Fibroblast of villous mesenchyme (primary cell): ENCODE measurements around the gene CD7. TPM values are rescaled to one million over a fixed set of nuclear protein-coding genes. Genes with fewer than 3 reads are reported as not detected.

Experiments
- DNase-seq: peaks from one replicate; pipeline ENCODE4 v3.0.0-alpha.2; 2010; ENCODE audit warnings: low read depth
- H3K4me3 ChIP-seq: 2 replicates; pipeline ENCODE4 v1.5.1; 2011; ENCODE audit warnings: low read depth, mild to moderate bottlenecking, low read length
- total RNA-seq: library from RNA; depleted of rRNA; stranded (reverse); fragments of >200 nt; gene quantifications from 2 replicates; pipeline ENCODE4 v1.2.3, GENCODE V29; 2012
- TF ChIP-seq, protein P1 (sequence below): IDR thresholded peaks from 2 replicates; pipeline ENCODE4 v1.5.1; 2012; ENCODE audit warnings: low read depth, mild to moderate bottlenecking, low read length; ENCODE audit not compliant: insufficient read depth

Gene CD7
- total RNA-seq, 1 donor: not detected

DNA sequence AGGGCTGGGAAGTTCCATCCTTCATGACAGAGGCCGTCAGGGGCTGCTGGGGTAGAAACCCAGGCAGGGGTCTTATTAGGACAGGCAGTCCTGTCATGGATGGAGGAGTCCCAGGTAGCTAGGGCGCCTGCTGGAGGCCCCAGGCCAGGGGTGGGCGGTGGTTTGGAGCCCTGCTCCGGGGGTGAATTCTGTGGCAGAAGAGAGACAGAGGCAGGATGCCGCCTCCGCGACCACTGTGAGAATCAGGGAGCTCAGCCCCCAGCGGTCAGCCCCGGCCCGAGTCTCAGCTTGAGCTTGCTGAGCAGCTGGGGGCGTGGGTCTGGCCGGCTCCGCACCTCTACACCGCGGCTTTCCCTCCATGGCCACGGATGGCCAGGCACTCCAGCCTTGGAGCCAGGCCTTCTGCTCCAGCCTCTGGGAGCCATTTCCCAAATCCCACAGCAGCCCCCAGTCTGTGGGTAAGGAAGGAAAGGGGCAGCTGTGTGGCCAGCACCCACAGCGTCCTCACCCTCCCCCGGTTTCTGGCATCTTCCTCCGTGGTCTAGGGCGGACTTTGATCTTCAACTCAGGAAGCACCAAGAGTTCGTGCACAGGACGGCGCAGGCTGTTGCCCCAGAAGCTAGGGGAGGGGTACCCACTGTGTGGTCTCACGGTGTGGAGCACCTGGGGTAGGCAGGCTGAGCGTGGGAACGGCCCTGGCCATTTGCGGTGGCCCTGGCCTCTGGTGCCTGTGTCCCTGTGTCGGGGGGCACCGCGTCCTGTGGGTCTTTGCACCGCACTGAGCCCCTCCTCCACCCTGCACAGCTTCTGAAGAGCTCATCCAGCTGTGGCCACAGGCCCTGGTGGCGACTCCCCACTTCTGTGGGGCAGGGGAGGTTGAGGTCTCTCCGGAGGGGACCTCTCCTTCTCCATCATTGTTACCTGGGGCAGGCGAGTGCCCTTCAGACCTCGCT lies 14.1 kb downstream of the CD7 start:
- TF ChIP-seq, protein P1, sequence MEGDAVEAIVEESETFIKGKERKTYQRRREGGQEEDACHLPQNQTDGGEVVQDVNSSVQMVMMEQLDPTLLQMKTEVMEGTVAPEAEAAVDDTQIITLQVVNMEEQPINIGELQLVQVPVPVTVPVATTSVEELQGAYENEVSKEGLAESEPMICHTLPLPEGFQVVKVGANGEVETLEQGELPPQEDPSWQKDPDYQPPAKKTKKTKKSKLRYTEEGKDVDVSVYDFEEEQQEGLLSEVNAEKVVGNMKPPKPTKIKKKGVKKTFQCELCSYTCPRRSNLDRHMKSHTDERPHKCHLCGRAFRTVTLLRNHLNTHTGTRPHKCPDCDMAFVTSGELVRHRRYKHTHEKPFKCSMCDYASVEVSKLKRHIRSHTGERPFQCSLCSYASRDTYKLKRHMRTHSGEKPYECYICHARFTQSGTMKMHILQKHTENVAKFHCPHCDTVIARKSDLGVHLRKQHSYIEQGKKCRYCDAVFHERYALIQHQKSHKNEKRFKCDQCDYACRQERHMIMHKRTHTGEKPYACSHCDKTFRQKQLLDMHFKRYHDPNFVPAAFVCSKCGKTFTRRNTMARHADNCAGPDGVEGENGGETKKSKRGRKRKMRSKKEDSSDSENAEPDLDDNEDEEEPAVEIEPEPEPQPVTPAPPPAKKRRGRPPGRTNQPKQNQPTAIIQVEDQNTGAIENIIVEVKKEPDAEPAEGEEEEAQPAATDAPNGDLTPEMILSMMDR: no peak
- DNase-seq: no peak
- H3K4me3 ChIP-seq: no peak overlapping the region

DNA sequence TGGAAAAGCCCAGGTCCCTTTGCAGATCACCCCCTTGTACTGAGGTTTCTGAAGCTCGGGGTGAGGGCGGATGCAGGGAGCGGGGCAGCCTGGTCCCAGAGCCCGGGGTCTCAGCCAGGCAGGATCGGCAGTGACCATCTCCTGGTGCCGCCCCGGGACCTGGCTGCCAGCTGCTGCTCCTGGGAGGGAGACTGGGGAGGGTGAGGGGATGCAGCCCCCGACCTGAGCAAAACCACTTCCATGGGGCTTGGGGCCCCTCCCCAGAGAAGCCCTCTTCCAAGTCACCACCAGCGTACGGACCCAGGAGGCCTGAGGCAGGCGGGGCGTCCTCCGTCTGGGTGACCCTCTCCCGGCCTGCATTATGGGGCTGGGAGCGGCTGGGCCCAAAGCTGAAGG lies 14.8 kb downstream of the CD7 start:
- TF ChIP-seq, protein P1: no peak
- no peak overlapping the region for H3K4me3 ChIP-seq
- DNase-seq: no peak

DNA sequence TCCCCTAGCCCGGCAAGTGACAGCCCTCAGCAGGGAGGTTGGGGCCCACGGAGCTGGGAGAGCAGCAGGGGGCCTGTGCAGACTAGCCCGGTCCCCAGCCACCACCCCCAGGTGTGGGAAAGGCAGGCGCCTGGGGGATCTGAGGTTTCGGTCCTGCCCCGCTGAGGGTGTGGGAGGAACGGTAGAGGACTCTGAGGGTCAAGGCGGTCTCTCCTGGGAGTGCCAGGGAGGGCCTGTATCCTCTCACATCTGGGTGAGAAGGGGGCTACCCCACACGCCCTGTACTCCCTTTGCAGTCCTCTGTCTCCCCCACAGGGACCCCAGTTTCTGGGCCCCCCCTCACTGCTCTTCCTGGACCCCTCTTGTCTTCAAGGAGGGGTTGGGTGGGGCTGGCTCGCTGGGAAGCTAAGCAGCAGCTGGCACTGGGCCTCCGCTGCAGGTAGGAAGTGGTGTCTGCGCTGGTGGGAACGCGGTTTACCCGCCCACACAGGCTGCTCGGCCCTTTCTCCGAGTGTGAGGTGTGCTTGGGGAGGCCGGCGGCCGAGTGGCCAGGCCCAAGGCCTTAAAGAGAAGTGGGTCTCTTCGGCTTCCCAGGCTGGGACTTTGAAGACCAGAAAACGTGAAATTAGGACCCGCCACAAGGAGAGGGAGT lies 15.4 kb downstream of the CD7 start:
- no peak for DNase-seq
- H3K4me3 ChIP-seq: no peak overlapping the region
- TF ChIP-seq, protein P1: no peak

DNA sequence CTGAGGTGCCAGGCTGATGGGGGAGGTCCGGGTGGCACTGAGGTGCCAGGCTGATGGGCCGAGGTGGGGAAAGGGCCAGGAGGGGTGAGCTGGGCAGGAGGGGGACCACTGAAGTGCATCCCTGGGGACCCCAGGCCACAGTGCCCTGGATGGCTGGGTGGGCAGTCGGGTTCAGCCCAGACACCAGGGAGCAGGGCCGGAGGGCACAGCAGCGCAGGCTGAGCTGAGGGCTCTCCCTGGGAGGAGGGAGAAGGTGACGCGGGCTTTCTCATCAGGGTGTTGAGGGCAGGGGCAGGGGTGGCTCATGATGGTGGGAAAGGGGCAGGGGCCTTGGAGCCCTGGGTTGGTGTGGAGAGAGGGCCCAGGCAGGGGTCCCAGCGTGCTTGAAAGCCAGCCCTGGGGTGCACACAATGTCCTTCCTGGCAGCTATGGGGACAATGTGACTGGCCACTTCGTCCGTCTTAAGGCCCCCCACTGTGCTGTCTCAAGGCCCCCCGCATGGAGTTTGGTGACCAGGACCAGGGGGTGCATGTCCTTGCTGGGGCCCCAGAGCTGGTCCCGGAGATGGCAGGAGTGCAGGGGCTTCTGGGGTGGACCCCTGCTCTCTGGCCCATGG lies 16.0 kb downstream of the CD7 start:
- TF ChIP-seq, protein P1: no peak
- H3K4me3 ChIP-seq: no peak overlapping the region
- no peak for DNase-seq

DNA sequence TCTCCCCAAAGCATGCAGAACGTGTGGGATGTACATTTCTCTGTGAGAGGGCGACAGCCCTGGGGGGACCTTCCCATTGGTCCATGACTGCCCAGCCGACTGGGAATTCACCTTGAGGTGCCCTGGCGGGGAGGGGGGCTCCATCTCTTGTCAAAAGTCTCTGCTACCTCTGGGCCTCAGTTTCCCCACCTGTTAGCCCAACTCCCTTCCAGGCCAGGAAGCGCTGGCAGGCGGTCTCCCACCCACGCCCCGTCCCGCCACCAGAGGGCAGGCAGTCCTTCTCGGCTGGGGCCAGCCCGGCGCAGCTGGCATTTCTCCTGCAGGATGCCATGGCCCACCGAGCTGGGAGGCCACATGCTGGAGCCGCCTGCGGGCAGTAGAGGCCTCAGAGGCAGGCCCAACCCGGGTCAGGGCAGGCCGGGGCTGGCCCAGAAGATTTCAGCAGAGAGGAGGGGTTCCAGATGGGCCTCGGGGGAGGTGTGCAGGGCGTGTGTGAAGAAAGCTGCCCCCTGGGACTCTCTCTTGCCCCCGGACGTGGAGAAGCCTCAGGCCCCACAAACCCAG lies 16.6 kb downstream of the CD7 start:
- TF ChIP-seq, protein P1: peak; percentile 90
- no peak overlapping the region for H3K4me3 ChIP-seq
- peak; percentile 73 for DNase-seq

DNA sequence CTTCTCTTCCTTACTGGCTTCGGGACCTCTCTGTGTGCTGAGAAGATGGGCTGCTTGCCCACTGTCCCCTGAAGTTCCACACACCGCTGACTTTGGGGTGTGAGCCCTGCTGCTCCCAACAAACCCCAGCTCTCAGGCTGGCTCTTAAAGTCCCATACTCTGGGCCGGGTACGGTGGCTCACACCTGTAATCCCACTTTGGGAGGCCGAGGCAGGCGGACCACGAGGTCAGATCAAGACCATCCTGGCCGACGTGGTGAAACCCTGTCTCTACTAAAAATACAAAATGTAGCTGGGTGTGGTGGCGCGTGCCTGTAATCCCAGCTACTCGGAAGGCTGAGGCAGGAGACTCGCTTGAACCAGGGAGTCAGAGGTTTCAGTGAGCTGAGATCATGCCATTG lies 17.2 kb downstream of the CD7 start:
- H3K4me3 ChIP-seq: no peak overlapping the region
- TF ChIP-seq, protein P1: no peak
- no peak for DNase-seq
